ENCODE results near the gene AGO1. TPM values are rescaled to one million over a fixed set of nuclear protein-coding genes. Genes with fewer than 3 reads are reported as not detected.
A peak's percentile ranks its signal among the peaks of the same experiment; 100 is the strongest.
"Not testable (repeated sequence)": the region's sequence is repeated elsewhere in the genome, so short reads cannot be mapped to it uniquely, and the experiment has no call there.

The AGO1 gene
- total RNA-seq, 1 experiment from 2014 or later: 7.5 TPM

DNA sequence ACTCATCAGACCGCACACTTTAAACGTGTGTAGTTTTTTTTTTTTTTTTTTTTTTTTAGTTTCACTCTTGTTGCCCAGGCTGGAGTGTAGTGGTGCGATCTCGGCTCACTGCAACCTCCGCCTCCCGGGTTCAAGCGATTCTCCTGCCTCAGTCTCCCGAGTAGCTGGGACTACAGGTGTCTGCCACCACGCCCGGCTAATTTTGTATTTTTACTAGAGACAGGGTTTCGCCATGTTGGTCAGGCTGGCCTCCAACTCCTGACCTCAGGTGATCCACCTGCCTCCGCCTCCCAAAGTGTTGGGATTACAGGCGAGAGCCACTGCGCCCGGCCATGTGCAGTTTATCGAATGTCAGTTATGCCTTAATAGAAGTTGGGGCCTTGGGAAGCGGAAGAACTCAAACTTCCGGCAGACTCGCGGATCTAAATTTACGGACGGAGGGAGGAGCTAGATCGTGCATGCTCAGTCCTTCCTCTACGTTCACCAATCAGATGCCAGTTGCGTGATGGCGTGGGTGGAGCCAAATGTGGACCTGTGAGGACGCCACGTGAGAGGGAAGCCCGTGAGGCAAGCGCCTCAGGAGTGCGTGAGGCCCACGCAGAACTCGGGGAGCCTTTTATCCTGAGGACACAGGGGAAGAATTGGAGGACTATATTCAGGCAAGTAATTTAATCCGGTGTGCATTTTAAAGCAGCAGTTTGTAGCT lies 13.6 kb upstream of the AGO1 start:
- DNase-seq (ENCODE audit: low spot score): not testable (repeated sequence)

DNA sequence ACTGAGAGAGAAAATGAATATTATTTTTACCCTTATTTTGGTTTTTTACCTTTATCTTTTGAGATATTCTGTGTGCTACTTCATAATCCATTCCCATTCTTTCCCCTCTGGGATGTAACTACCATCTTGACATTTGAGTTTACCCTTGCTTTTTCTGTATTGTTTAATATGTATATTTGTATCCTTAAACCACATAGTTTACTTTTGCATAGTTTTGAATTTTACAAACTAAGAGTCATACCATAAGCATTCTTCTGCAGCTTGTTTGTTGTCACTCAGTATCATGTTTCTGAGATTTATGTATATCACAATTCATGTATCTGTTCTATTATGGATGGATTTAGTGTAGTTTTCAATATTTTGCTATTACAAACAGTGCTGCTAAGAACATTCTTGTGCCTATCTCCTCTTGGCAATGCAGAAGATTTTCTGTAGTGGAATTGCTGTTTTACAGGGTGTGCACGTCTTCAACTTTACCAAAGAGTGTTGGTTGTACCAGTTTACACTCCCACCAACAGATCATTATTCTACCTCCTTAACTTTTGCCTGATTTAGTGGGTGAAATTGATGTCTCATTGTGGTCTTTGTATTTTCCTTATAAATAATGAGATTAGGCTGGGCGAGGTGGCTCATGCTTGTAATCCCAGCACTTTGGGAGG lies 12.2 kb upstream of the AGO1 start:
- no peak for DNase-seq (ENCODE audit: low spot score)

DNA sequence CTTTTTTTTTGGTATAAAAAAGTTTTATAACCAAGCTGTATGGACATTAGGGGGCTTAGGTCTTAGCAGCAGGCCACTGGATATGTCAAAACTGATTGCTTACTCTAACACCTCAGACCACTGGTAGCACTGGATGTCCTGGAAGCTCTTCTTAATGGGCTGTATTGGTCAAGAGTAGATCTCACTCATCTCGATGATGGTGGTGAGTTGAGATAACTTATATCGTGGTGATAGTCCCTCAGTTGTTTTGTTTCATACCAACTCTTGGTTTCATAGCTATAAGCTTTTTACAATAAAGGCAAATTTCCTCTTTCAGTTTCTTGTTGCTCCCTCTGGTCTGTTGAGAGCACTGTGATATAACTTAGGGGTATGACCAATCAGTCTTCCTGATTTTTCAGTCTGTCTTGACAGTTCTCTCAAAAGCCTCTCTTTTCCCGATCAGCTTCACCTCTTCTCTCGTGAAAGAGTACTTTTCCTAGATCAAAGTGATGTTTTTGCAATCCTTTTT lies 9.7 kb upstream of the AGO1 start:
- DNase-seq (ENCODE audit: low spot score): no peak

DNA sequence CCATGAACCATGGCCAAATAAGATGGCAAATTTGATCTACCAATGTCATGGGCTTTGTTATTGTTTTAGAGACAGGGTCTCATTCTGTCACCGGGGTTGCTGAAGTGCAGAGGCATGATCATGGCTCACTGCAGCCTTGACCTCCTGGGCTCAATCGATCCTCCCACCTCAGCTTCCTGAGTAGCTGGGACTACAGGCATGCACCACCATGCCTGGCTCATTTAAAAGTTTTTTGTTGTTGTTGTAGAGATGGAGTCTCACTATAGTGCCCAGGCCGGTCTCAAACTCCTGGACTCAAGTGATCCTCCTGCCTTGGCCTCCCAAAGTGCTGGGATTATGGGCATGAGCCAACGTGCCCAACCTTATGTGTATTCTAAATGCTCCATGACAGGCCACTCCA lies 8.9 kb upstream of the AGO1 start:
- DNase-seq (ENCODE audit: low spot score): not testable (repeated sequence)

DNA sequence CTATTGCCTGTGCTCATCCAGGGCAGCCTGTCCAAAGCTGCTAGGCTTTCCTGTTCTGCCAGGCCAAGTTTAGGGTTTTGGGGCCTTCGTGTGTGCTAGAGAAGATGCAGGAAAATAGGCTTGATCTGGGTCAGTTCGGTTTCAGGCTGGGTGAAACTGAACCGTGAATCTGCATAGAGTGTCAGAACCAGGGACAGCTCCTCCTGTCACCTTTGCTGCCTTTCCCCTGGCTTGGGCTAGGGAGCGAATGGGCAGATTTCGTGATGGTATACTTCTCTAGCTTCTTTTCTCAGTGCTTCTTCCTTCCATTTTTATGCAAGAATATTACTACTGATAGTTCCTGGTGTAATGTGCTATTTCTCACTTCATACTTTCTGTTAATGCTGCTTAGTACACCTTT lies 6.0 kb upstream of the AGO1 start:
- DNase-seq (ENCODE audit: low spot score): no peak

DNA sequence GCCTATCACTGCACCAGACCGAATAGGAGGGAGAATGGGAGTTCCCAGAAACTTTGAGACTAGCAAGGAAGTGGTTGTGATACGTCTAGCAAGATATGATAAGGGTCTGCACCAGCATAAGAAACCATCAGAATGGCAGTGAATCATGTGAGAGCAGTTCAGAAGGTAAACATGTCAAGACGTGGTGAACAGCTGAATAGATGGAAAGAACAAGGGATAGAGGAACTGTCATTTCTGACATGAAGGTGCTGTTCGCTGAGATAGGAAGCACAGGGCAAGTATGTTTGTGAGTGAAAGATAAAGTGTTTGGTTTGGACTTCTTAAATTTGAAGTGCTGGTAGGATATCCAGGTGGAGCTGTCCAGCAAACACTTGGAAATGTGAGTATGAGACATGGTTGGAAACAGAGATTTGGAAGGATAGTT lies 1.1 kb upstream of the AGO1 start:
- DNase-seq (ENCODE audit: low spot score): no peak

DNA sequence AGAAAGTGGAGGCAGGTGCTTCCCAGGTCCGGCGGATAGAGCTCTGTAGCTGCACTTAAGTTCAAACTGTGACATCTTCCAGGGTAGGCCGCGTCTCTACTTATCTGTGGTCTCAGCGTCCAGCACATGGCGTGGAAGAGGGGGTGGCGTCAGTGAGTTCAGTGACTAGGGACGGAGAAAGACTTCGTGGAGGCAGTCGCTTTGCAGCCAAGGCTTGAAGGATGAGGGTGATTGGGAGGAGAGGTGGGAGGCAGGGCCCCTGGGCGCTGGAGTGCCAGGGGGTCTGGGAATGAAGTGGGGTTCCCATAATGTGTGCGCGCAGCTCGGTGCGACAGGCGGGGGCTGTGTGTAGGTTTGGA lies 444 bp upstream of the AGO1 start:
- DNase-seq (ENCODE audit: low spot score): no peak

DNA sequence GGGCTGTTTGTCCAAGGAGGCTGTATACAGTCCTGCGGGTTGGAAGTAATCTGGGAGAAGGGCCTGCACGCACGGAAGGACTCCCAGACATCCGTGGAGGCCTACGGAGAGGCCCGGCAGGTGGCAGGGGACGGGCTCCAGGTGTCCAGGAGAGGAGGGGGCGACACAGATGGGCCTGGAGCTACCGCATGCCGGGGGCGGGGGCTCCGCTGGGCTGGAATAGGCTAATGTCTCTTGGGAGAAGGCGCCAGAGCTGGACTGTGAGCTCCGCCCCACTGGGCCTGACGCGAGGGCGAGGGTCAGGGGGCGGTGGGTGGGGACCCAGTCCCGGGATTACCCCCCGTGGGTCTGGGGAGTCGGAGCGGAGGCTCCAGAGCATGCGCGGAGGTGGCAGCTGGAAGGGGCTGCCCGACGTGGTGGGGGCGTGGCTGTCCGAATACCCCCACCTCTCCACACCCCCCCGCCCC lies 659 bp downstream of the AGO1 start:
- no peak for DNase-seq (ENCODE audit: low spot score)

DNA sequence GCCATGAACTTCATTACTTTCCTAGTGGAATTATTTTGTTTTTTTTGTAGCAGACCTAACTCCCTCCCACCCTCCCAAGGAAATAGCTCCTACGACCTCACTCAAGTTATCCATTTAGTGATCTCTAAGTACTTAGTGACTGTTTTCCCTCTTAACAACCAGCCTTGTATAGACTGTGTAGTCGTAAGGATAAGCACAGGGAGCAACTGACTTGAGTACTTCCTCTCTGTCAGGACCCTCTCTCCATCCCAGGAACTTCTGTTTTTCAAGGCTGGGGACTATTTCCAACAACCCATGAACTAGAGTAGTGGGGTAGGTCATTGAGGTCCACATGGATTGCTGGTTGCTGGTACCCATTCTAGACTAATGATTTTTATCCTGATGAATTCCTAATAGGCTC lies 1.9 kb downstream of the AGO1 start:
- no peak for DNase-seq (ENCODE audit: low spot score)

DNA sequence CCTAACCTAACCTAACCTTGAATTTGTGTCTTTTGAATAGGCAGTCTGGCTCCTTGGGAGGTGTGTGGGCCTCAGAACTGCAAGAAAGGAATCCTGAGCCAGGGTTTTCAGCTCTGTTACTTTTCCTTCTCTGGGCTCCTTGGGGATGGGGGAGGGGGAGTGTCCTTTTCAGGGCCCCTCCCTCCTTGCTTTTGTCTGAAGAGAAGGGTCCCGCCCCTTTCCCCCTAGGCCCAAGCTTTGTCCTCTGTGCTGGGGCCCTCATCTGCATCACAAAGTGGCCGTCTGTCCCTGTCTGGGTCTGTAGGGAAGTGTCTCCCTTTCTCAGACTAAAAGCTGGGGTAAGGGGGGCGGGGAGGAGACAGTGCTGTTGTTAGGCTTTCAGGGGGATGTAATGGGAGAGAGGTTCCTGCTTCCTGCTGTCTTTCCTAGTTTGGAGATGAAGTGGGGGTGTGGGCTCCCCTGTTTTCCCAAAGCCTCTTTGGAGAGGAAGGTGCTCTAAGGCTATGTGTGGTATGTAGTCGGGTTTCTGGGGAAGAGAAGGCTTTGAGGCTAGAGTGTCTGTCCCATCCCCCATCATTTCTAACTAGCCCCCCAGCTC lies 3.1 kb downstream of the AGO1 start:
- DNase-seq (ENCODE audit: low spot score): no peak

DNA sequence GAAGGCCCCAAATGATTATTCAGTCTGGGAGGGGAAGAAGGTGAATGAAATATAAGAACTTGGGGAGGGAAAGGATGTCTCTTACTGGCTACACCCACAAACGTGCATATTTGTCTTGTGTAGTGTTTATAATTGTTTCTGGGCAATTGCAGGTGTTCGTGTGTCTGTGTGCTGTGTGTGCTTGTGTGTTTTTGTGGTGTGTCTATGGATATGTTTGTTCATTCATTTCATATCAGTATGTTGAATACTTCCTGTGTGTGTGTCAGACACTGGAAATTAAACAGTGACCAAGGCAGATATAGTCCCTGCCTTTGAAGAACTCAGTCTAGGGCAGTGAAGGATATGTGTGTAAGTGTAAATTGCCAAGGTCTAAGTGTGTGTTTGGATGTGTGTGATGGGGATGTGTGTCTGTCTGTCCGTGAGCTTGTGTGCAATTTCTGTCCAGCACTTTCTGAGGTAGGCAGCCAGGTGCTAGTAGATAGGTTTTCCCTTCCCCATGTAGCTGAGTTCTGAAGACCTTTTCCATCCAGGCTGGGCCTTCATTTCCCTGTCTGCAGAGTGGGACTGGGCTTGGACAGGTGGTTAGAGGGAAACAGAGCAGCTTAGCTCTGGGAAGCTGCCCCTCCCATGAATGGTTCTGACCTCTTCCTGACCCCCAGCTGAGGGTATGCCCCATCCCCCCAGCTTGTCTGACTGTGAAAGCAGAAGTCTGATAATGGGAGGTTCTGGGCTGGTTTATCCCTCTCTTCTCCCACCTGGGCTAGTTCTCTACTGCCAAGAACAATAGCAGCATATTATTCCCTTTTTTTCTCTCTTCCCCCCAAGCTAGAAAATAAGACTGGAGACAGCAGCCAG lies 3.8 kb downstream of the AGO1 start:
- DNase-seq (ENCODE audit: low spot score): no peak

DNA sequence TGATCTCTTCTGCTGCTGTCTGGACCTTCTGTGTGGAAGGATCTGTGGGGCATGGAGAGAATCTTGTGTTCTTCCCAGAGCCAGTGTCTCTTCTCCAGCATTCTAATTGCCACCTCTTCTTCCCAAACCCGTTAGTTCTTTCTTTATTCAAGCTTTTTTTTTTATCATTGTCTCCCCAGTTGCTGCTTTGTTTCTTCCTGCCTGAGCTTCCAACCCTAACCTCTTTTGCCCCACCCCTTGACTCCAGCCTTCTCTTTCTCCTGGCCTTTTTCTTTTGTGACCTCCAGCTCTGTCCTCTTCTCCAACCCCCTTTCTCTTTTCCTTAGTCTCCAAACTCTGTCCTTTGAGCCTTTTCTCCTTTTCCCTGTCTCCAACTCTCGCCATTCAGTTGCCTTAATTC lies 4.5 kb downstream of the AGO1 start:
- no peak for DNase-seq (ENCODE audit: low spot score)

DNA sequence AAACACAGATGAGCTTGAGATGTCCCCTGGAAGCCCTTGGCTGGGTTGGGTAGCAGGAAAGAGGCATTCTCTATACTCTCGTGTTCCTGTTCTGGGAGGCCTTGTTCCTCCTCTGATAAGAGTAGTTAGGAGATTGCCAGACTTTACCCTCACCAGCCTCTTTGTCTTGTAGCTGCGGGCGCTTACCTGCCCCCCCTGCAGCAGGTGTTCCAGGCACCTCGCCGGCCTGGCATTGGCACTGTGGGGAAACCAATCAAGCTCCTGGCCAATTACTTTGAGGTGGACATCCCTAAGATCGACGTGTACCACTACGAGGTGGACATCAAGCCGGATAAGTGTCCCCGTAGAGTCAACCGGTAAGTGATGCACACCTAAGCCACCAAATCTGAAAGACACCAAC lies 5.2 kb downstream of the AGO1 start:
- DNase-seq (ENCODE audit: low spot score): no peak

DNA sequence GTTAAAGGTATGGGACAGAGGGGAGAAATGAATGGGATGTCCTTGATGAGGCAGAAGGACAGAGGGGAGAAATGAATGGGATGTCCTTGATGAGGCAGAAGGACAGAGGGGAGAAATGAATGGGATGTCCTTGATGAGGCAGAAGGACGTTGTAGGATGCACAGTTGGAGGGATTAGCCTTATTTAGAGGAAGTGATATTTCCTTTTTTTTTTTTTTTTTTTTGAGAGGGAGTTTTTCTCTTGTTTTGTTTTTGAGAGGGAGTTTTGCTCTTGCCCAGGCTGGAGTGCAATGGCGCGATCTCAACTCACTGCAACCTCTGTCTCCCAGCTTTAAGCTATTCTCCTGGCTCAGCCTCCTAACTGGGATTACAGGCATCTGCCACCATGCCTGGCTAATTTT lies 6.0 kb downstream of the AGO1 start:
- DNase-seq (ENCODE audit: low spot score): not testable (repeated sequence)

DNA sequence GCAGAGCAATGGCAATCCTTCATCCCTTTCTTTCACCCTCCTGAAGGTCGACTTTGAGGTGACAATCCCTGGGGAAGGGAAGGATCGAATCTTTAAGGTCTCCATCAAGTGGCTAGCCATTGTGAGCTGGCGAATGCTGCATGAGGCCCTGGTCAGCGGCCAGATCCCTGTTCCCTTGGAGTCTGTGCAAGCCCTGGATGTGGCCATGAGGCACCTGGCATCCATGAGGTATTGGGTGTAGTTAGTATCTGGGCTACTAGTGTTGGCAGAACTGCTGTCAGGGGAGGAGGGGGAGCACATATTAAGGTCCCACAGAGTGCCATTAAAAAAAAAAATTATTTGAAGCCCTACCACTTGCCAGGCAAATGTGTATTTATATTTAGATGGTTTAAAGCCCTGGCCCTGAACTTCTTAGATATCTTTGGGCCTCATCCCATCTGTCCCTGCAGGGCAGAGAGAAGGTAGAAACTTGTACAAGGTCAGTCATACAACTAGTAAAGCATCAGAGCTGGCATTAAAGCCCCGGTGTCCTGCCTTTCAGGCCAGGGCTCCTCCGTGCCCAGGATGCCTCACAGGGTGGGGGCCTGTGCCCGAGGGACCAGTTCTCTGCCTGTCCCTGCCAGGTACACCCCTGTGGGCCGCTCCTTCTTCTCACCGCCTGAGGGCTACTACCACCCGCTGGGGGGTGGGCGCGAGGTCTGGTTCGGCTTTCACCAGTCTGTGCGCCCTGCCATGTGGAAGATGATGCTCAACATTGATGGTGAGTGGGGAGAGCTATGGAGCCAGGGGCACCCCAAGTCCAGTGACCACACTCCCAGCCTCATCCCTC lies 10.3 kb downstream of the AGO1 start:
- DNase-seq (ENCODE audit: low spot score): no peak

DNA sequence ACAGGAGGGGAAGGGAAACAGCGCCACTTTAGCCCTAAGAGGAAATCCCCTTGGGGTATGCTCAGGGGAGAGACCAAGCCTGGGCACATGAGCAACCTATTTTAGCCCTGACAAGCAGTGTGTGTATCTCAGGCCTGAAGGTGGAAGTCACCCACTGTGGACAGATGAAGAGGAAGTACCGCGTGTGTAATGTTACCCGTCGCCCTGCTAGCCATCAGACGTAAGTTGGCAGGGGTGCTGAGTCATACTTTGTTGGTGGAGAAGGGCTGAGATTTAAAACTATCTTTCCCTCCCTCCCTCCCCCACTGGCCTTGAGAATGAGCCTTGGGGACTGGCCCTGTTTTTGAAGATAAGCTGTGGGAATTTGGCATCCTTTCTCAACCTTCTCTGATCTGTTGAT lies 11.2 kb downstream of the AGO1 start:
- peak; percentile 51 for DNase-seq (ENCODE audit: low spot score)

DNA sequence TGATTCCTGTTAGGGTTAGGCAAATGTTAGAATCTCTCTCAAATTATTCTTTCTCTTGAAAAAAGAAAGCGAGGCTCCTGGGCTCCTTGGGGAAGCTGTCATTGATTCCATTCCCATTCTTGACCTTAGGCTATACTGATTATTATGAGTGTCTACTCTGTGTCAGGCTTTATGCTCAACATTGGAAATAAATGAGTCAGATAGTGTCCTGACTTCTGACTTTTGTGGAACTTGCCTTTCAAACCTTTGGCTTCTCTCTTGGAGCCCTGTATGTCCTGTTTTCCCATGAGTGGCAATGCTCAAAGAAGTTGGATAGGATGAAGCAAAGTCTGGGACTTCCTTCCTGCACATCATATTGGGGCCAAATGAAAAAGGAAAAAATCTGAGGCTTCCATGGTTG lies 11.6 kb downstream of the AGO1 start:
- DNase-seq (ENCODE audit: low spot score): no peak

DNA sequence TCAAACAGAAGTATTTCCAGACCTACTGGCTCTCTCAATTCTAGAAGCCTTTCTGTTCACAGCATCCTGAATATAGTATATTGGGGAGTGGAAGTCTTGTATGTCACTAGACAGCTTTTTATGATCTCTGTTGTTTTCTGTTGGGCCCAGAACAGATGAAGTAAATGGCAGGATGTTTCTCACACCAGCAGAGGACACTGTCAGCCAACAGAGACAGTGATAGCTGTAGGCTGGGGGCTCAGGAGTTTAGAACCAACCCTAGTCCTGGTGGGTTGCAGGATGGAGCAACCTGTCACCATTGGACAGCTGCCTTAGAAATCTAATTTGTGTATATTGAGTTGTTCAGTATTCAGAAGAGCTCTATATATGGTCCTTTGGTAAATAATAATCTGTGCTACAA lies 16.9 kb downstream of the AGO1 start:
- no peak for DNase-seq (ENCODE audit: low spot score)

DNA sequence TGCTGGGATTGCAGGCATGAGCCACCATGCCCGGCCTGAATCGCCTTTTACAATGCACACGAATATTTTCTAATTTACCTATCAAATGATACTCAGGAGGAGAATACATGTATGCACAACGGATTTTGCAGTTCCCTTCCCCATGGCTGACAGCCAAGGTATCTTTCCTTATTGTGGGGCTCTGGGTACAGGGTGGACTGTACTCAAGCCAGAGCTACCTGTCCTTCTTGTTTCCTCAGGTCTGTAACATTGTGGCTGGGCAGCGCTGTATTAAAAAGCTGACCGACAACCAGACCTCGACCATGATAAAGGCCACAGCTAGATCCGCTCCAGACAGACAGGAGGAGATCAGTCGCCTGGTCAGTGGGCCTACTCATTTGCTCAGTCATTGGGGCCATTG lies 18.2 kb downstream of the AGO1 start:
- DNase-seq (ENCODE audit: low spot score): no peak

DNA sequence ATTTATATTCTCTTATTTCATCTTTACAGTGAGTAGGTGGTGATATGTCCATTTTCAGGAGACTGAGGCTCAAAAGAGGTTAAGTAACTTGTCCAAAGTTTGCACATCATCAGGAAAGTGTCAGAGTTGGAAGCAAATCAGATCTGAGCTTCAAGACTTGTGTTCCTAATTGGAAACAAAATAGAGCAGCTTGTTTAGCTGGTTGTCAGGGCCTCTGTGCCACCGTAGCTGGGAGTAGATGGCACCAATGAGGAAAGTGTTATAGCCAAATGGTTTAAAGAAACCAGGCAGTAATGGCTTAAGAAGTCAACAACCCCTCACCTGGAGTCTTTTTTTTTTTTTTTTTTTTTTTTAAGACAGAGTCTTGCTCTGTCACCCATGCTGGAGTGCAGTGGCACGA lies 19.7 kb downstream of the AGO1 start:
- no peak for DNase-seq (ENCODE audit: low spot score)

DNA sequence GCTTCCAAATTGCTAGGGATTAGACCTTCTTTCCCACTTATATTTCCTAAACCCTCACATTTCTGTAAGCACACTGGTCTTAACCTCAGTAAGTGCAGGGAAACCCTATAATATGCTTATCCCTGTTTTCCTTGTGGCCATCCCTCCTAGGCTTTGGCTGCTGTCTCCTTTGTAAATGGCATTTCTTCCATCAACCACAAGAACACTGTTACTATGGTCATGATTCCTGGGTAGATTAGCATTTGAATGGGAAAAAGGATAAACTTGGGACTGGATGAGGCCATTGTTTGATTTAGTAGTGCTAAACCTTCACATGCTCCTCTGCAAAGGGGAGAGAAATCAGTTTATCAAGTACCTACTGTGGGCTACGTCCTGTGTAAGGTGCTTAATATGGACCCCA lies 31.7 kb downstream of the AGO1 start:
- DNase-seq (ENCODE audit: low spot score): no peak
